Measurements from ENCODE around the gene NEK11. TPM values are rescaled to one million over a fixed set of nuclear protein-coding genes. Genes with fewer than 3 reads are reported as not detected.

NEK11 gene
- total RNA-seq, 1 experiment from 2014 or later: 3.5 TPM

DNA sequence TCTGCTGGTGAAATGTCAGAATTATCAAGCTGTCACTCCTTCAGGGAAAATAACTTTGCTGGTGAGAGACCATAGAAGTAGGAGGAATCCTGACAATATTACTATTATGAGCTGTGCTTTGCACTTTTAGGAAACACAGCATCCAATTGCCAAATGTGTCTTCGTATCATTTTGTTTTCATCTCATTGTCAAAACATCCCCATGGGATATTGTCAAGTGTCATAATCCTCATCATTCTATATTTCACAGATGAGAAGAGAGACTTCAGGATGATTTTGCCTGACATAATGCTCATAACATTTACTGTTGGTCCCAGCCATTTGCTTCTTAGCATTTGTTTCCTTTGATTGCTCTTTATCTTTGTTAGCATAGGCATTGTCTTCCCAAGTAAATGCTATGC, 234.4 kb downstream of the NEK11 start:
- in situ Hi-C loops (cut with HindIII; ENCODE audit: low sequenced_read_pairs): no loop called here
- no peak for DNase-seq (ENCODE audit: low spot score)

- in situ Hi-C loops (cut with HindIII; ENCODE audit: low sequenced_read_pairs): no loop called here
- DNase-seq (ENCODE audit: low spot score): no peak
Measured at GRCh38 chr3:131275556-131275955, 248.9 kb downstream of the NEK11 start.

DNA sequence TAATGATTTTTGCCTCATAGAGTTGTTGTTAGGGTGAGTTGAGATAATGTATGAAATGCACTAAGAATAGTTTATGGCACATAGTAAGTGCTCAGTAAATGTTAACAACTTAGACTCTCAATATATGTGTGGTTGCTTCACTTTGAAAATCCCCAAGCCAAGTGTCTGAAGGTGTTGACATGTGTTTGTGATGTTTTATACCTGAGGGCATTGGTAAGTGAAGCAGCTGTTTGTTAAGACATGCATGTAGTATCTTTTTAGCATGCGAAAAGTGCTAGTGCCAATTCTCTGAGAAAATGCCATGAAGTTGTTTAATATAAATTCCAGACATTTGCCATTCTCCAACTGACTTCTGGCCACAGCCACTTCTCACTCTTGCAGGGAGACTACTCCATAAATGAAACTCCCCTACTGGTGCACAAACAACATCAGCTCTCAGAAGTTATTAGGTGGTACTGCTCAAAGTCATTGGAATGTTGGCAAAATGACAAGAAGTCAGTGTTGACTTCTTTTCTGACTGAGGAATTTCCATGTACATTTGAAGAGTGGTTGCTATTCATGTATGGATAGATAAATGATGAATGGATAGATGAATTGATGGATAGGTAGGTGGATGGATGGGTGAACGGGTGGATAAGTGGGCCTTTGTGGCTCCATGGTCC, 251.3 kb downstream of the NEK11 start:
- DNase-seq (ENCODE audit: low spot score): no peak
- in situ Hi-C loops (cut with HindIII; ENCODE audit: low sequenced_read_pairs): no loop called here

GRCh38 chr3:131279577-131279976, 252.9 kb downstream of the NEK11 start:
- no peak for DNase-seq (ENCODE audit: low spot score)
- in situ Hi-C loops (cut with HindIII; ENCODE audit: low sequenced_read_pairs): no loop called here

- no peak for DNase-seq (ENCODE audit: low spot score)
- in situ Hi-C loops (cut with HindIII; ENCODE audit: low sequenced_read_pairs): no loop called here
Measured at GRCh38 chr3:131282379-131282778, 255.7 kb downstream of the NEK11 start.

GRCh38 chr3:131282967-131283366, 256.3 kb downstream of the NEK11 start:
- no peak for DNase-seq (ENCODE audit: low spot score)

GRCh38 chr3:131283862-131284261, 257.2 kb downstream of the NEK11 start:
- no peak for DNase-seq (ENCODE audit: low spot score)

More at GRCh38 chr3:131282967-131283366, 256.3 kb downstream of the NEK11 start:
- in situ Hi-C loops (cut with HindIII; ENCODE audit: low sequenced_read_pairs): no loop called here

GRCh38 chr3:131284302-131284701, 257.6 kb downstream of the NEK11 start:
- in situ Hi-C loops (cut with HindIII; ENCODE audit: low sequenced_read_pairs): no loop called here
- no peak for DNase-seq (ENCODE audit: low spot score)

More at GRCh38 chr3:131283862-131284261, 257.2 kb downstream of the NEK11 start:
- in situ Hi-C loops (cut with HindIII; ENCODE audit: low sequenced_read_pairs): no loop called here

DNA sequence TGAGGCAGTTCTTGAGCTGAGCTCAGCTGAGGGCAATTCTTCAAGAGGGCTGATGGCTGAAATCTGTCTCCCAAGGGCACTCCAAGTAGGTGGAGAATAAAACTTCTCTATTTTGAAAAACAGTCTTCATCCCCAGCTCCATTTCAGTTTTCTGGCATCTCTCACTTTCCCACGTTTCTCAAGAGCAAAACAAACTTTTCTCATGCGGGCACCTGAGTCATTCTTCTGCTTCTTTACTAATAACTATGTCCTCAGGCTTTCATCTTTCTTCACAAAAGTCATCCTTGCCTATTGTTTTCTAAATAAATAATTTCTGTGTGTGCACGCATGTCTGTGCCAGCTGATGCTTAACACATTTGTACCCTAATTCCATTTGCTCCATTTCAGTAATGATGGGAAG, 258.8 kb downstream of the NEK11 start:
- DNase-seq (ENCODE audit: low spot score): no peak
- in situ Hi-C loops (cut with HindIII; ENCODE audit: low sequenced_read_pairs): no loop called here

- DNase-seq (ENCODE audit: low spot score): no peak
- in situ Hi-C loops (cut with HindIII; ENCODE audit: low sequenced_read_pairs): no loop called here
Measured at GRCh38 chr3:131299836-131300235, 273.2 kb downstream of the NEK11 start.

- DNase-seq (ENCODE audit: low spot score): no peak
- in situ Hi-C loops (cut with HindIII; ENCODE audit: low sequenced_read_pairs): no loop called here
Measured at GRCh38 chr3:131303848-131304247, 277.2 kb downstream of the NEK11 start.

DNA sequence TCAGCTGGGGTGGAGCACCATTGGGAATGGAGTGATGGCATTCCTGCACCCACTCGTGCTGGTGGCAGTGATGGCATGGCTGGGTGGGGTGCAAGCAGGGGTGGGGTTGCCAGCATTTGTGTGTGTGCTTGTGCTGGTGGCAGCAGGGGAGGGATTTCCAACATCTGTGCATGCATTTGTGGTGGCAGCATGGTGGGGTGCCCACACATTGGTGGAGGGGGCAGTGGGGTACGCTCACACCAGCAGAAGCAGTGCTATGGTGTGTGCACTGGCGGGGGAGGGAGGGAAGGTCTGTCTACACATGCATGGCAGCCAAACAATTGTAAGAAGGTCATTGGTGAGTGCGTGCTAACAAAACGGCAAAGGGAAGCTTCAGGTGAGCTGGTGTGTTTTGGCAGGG, 278.2 kb downstream of the NEK11 start:
- in situ Hi-C loops (cut with HindIII; ENCODE audit: low sequenced_read_pairs): no loop called here
- DNase-seq (ENCODE audit: low spot score): no peak

GRCh38 chr3:131306242-131306641, 279.6 kb downstream of the NEK11 start:
- in situ Hi-C loops (cut with HindIII; ENCODE audit: low sequenced_read_pairs): no loop called here
- no peak for DNase-seq (ENCODE audit: low spot score)

- in situ Hi-C loops (cut with HindIII; ENCODE audit: low sequenced_read_pairs): no loop called here
- DNase-seq (ENCODE audit: low spot score): no peak
Measured at GRCh38 chr3:131314318-131314717, 287.6 kb downstream of the NEK11 start.

DNA sequence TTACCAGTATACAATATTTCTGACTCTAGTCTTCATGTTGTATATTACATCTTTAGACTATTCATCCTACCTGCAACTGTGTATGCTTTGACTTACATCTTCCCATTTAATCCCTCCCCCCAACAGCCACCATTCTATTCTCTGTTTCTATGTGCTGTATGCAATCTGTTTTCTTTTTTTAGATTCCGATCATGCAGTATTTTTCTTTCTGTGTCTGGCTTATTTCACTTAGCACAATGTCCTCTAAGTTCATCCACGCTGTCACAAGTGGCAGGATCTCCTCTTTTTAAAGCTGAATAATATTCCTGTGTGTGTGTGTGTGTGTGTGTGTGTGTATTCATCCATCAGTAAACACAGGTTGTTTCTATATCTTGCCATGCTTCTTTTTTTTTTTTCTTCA, 288.5 kb downstream of the NEK11 start:
- in situ Hi-C loops (cut with HindIII; ENCODE audit: low sequenced_read_pairs): no loop called here
- DNase-seq (ENCODE audit: low spot score): no peak

DNA sequence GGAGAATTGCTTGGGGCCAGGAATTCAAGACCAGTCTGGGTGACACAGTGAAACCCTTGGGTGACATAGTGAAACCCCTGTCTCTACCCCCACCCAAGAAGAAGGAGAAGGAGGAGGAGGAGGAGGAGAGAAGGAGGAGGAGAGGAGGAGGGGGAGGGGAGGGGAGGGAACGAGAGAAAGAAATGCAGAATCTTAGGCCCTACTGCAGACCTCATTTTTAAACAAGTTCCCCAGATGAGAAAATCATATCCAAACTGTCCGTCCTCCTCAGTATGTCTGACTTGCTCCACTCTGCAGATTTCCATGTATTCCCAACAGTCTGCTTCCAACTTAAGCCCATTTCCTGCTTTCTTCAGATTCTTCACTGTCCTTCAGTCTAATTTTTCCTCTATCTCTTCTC, 291.0 kb downstream of the NEK11 start:
- in situ Hi-C loops (cut with HindIII; ENCODE audit: low sequenced_read_pairs): no loop called here

DNA sequence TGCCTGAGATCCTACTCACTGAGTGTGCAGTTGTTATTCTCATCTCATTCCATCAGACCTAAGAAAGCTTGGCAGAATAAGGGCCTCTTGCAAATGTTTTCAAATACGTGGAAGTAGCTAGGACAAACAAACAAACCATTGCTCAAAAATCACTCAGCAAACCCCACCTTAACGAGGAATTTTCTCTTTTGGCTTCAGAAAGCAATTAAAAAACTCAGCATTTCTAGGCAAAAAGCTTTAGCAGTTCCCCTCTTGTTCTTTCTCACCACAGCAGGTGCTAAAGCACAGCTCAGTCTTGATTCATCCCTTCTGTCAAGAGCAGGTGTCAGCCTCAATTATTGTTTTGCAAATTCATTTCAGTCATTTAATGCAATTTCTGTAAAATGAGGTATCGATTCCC, 296.3 kb downstream of the NEK11 start:
- no peak for DNase-seq (ENCODE audit: low spot score)
- in situ Hi-C loops (cut with HindIII; ENCODE audit: low sequenced_read_pairs): no loop called here

More for the DNA sequence above, 291.0 kb downstream of the NEK11 start:
- DNase-seq (ENCODE audit: low spot score): no peak

- in situ Hi-C loops (cut with HindIII; ENCODE audit: low sequenced_read_pairs): no loop called here
- no peak for DNase-seq (ENCODE audit: low spot score)
Measured at GRCh38 chr3:131323792-131324191, 297.1 kb downstream of the NEK11 start.

DNA sequence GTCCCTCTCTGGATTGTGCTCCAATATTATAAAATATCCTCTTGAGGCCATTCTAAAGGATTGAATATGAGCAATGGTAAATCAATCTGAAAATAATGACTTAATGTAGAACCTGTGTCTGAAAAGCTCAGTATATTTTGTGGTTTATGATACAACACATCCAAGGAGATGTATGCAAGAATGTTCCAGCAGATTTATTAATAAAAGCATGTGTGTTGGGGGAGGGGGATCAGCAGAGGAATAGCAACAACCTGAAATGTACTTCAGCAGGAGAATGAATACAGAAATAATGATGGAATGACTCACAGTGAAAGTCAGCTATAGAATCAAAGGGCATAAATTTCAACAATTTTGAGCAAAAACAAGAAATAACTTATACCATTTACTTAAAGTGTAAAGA, 298.2 kb downstream of the NEK11 start:
- no peak for DNase-seq (ENCODE audit: low spot score)
- in situ Hi-C loops (cut with HindIII; ENCODE audit: low sequenced_read_pairs): no loop called here

DNA sequence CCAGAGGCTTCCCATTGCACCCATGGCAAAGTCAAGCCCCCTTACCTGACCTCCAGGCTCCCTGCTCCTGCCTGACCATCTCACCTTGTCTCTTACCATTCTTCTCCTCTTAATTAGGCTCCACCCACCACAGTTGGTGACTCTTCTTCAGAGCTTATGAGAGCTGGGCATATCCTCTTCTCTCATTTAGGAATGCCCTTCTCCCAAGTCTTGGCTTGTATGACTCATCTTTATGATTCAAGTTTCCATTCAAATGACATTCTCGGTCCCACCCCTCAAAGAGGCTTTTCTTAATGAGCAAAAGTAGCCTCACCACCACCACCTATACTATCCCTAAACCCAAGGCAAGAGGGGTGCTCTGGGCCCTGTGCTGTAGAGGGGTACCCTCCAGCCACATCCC, 299.6 kb downstream of the NEK11 start:
- DNase-seq (ENCODE audit: low spot score): no peak

DNA sequence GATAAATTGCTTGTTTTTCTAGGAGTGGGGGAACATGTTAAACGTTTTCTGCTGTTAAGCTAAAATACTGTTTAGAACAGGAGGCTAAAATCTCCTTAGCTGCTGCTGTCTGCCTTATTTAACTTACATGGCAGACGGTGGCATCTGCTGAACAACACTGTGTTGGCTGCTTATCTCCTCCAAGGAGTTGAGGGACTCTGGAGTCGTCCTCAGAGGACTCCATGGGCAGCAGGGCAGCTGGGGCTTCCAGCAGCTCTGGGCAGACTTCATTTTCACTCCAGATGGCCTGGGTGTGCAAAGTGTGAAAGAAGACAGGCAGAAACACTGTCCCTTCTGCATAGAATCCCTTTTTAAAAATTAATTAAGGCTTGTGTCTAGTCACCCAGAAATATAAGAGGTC, 302.0 kb downstream of the NEK11 start:
- DNase-seq (ENCODE audit: low spot score): peak; percentile 11
- in situ Hi-C loops (cut with HindIII; ENCODE audit: low sequenced_read_pairs): no loop called here

More for the DNA sequence above, 299.6 kb downstream of the NEK11 start:
- in situ Hi-C loops (cut with HindIII; ENCODE audit: low sequenced_read_pairs): no loop called here

Data from G401 (cell line).